NB4 (cell line): ENCODE data around the gene AKIRIN2.

Experiments used
- TF ChIP-seq, protein P1 (sequence below): IDR thresholded peaks from 2 replicates; pipeline ENCODE4 v1.6.1; 2011; ENCODE audit warnings: low read depth, low read length
- TF ChIP-seq, protein P2 (sequence below): IDR thresholded peaks from one replicate; pipeline ENCODE4 v1.5.1; 2012; ENCODE audit warnings: low read depth, low read length

DNA sequence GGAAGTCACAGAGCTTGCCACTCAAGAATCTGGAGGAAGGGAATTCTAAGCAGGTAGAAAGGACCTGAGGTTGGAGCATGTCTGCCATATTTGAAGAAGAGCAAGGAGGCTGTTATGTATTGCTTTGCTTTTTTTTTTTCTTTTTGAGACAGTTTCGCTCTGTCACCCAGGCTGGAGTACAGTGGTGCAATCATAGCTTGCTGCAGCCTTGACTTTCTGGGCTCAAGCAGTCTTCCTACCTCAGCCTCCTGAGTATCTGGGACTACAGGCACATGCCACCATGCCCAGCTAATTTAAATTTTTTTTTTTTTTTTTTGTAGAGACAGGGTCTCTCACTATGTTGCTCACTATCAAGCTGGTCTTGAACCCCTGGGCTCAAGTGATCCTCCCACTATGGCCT is 71.3 kb downstream of the AKIRIN2 start:
- TF ChIP-seq, protein P1, sequence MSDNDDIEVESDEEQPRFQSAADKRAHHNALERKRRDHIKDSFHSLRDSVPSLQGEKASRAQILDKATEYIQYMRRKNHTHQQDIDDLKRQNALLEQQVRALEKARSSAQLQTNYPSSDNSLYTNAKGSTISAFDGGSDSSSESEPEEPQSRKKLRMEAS = no peak
- TF ChIP-seq, protein P2, sequence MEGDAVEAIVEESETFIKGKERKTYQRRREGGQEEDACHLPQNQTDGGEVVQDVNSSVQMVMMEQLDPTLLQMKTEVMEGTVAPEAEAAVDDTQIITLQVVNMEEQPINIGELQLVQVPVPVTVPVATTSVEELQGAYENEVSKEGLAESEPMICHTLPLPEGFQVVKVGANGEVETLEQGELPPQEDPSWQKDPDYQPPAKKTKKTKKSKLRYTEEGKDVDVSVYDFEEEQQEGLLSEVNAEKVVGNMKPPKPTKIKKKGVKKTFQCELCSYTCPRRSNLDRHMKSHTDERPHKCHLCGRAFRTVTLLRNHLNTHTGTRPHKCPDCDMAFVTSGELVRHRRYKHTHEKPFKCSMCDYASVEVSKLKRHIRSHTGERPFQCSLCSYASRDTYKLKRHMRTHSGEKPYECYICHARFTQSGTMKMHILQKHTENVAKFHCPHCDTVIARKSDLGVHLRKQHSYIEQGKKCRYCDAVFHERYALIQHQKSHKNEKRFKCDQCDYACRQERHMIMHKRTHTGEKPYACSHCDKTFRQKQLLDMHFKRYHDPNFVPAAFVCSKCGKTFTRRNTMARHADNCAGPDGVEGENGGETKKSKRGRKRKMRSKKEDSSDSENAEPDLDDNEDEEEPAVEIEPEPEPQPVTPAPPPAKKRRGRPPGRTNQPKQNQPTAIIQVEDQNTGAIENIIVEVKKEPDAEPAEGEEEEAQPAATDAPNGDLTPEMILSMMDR = no peak
